Karpas-422 (cell line): ENCODE data around the gene RCOR1. TPM values are rescaled to one million over a fixed set of nuclear protein-coding genes. Genes with fewer than 3 reads are reported as not detected.
A peak's percentile ranks its signal among the peaks of the same experiment; 100 is the strongest.

Experiments used
- DNase-seq: peaks from one replicate; pipeline ENCODE4 v3.0.0-alpha.2; 2015
- H2AFZ ChIP-seq: fragments of 200-600 bp; sonication (generic); 2 replicates; pipeline ENCODE4 v1.6.1; 2014; ENCODE audit warnings: antibody characterized with exemption, low read length, mixed read lengths
- H3K27ac ChIP-seq: fragments of 200-600 bp; sonication (generic); 2 replicates; pipeline ENCODE4 v1.5.1; 2014; ENCODE audit warnings: mild to moderate bottlenecking, low read length, moderate library complexity
- H3K27me3 ChIP-seq: fragments of 200-600 bp; sonication (generic); 2 replicates; pipeline ENCODE4 v1.6.1; 2014; ENCODE audit warnings: low read length, mixed read lengths
- H3K36me3 ChIP-seq: fragments of 200-600 bp; sonication (generic); 2 replicates; pipeline ENCODE4 v1.6.1; 2014; ENCODE audit warnings: low read length, mixed read lengths; ENCODE audit not compliant: insufficient read depth
- H3K4me1 ChIP-seq: fragments of 200-600 bp; sonication (generic); 2 replicates; pipeline ENCODE4 v1.6.1; 2014; ENCODE audit warnings: mild to moderate bottlenecking, low read length, mixed read lengths
- H3K4me2 ChIP-seq: fragments of 200-600 bp; sonication (generic); 2 replicates; pipeline ENCODE4 v1.6.1; 2014; ENCODE audit warnings: low read length, low read depth, mild to moderate bottlenecking; ENCODE audit not compliant: poor library complexity, severe bottlenecking
- H3K4me3 ChIP-seq: fragments of 200-600 bp; sonication (generic); 2 replicates; pipeline ENCODE4 v1.5.1; 2014; ENCODE audit warnings: mild to moderate bottlenecking, antibody characterized with exemption, low read length, mixed read lengths
- H3K79me2 ChIP-seq: fragments of 200-600 bp; sonication (generic); 2 replicates; pipeline ENCODE4 v1.6.1; 2014; ENCODE audit warnings: mild to moderate bottlenecking, low read length, mixed read lengths
- H3K9ac ChIP-seq: fragments of 200-600 bp; sonication (generic); 2 replicates; pipeline ENCODE4 v1.6.0; 2014; ENCODE audit warnings: low read length
- H3K9me2 ChIP-seq: fragments of 200-600 bp; sonication (generic), shearing (Covaris generic); replicated peaks from 2 replicates; pipeline ENCODE4 v1.6.0; 2014; ENCODE audit warnings: mild to moderate bottlenecking, low read length, moderate library complexity; ENCODE audit not compliant: insufficient read depth
- H3K9me3 ChIP-seq: fragments of 300-700, 200-600 bp; sonication (generic); 2 replicates; pipeline ENCODE4 v1.6.1; 2014; ENCODE audit warnings: low read length, mixed read lengths
- H4K20me1 ChIP-seq: fragments of 200-600 bp; sonication (generic); 2 replicates; pipeline ENCODE4 v1.6.1; 2014; ENCODE audit warnings: mild to moderate bottlenecking, antibody characterized with exemption, low read length, low read depth; ENCODE audit not compliant: insufficient read depth
- total RNA-seq: library from RNA; depleted of rRNA; stranded (reverse); fragments of >200 nt; shearing (Covaris generic); gene quantifications from 2 replicates; pipeline ENCODE4 v1.2.3, GENCODE V29; 2014; ENCODE audit warnings: low replicate concordance

RCOR1 gene
- total RNA-seq, 1 experiment from 2014 or later, result 46.9 TPM

DNA sequence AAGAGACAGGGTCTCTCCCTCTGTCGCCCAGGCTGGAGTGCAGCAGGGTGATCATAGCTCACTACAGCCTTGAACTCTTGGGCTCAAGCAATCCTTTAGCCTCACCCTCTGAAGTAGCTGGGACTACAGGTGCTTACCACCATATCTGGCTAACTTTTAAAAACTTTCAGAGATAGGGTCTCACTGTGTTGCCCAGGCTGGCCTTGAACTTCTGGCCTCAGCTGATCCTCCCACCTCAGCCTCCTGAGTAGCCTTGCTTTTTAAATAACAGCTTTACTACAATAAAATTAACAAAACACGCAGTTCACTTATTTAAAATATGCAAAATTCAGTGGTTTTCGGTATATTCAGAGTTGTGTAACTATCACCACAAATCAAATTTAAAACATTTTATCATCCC is 79.0 kb downstream of the RCOR1 start:
- Histone ChIP-seq H3K79me2 (peaks cover 91% of the 10 kb centered on the region), H3K27ac (no peak overlapping the region), H3K36me3 (peaks cover 22% of the 10 kb centered on the region), H2AFZ (no peak overlapping the region), H3K4me1 (peaks cover 5% of the 10 kb centered on the region; the same call in 1 of the 2 replicates), H3K9me3 (peaks cover 16% of the 10 kb centered on the region), H3K27me3 (no peaks in the 10 kb centered on the region), H3K9me2 (no peaks in the 10 kb centered on the region), H3K9ac (no peak overlapping the region), H3K4me3 (no peak overlapping the region), H4K20me1 (no peaks in the 10 kb centered on the region), H3K4me2 (no peak overlapping the region)
- no peak for DNase-seq

DNA sequence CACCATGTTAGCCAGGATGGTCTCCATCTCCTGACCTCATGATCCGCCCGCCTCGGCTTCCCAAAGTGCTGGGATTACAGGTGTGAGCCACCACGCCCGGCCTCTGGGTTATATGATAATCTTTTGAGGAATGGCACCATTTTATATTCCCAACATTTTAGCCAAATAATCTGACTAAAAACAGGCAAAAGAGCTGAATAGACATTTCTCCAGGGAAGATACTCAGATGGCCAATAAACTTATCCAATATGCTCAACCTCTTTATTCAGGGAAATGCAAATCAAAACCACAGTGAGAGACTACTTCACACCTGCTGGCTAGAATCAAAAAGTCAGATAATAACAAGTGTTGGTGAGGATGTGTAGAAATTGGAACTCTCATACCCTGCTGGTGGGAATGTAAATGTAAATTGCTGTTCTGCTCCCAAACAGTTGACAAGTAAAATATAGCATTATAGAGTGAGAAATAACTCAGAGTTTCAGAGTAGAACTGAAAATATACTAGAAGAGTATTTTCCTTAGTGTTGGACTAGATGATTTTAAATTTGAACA is 80.0 kb downstream of the RCOR1 start:
- peaks cover 16% of the 10 kb centered on the region for H3K9me3 ChIP-seq

DNA sequence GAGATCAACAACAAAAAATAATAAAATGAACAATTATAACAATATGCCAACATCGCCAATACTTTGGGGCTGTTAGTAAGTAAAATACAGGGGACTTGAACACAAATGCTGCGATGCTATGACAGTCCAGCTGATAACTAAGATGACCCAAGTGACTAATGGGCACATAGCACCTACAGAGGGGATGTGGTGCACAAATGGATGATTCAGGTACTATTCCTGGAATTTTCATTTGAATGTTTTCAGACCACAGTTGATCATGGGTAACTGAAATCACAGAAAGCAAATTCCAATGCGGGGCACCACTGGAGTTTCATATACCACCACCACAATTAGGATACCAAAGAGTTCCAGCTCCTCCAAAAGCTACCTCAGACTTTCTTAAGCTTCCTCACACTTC is 82.9 kb downstream of the RCOR1 start:
- no peak overlapping the region for H3K4me3 ChIP-seq
- no peaks in the 10 kb centered on the region; the same call in 1 of the 2 replicates for H3K4me1 ChIP-seq
- H3K27me3 ChIP-seq, result no peaks in the 10 kb centered on the region
- no peak overlapping the region for H3K4me2 ChIP-seq
- no peak overlapping the region for H2AFZ ChIP-seq
- no peak overlapping the region for H3K27ac ChIP-seq
- no peaks in the 10 kb centered on the region for H3K9me2 ChIP-seq
- no peak for DNase-seq
- H4K20me1 ChIP-seq, result no peaks in the 10 kb centered on the region
- no peak overlapping the region for H3K9ac ChIP-seq
- peaks cover 22% of the 10 kb centered on the region for H3K36me3 ChIP-seq
- peaks cover 16% of the 10 kb centered on the region for H3K9me3 ChIP-seq
- peaks cover 77% of the 10 kb centered on the region for H3K79me2 ChIP-seq

More for the DNA sequence above, 80.0 kb downstream of the RCOR1 start:
- no peak overlapping the region for H3K9ac ChIP-seq
- DNase-seq, result no peak
- H3K9me2 ChIP-seq, result no peaks in the 10 kb centered on the region
- H3K4me1 ChIP-seq, result peaks cover 5% of the 10 kb centered on the region; the same call in 1 of the 2 replicates
- peaks cover 82% of the 10 kb centered on the region for H3K79me2 ChIP-seq
- no peaks in the 10 kb centered on the region for H4K20me1 ChIP-seq
- no peak overlapping the region for H3K4me2 ChIP-seq
- H3K27ac ChIP-seq, result no peak overlapping the region
- no peaks in the 10 kb centered on the region for H3K27me3 ChIP-seq
- no peak overlapping the region for H2AFZ ChIP-seq
- peaks cover 22% of the 10 kb centered on the region for H3K36me3 ChIP-seq
- H3K4me3 ChIP-seq, result no peak overlapping the region

DNA sequence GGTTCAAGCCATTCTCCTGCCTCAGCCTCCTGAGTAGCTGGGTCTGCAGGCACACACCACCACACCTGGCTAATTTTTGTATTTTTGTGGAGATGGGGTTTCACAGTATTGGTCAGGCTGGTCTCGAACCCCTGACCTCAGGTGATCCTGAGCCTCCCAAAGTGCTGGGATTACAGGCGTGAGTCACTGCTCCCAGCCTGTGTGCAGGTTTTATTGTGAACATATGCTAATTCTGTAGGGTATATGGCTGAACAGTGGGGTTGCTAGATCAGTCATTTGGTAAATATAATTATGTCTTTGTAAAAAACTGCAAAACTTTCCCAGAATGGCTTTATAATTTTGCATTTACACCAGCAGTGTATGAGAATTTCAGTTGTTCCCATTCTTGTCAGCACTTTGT is 85.9 kb downstream of the RCOR1 start:
- H4K20me1 ChIP-seq, result no peaks in the 10 kb centered on the region
- no peak overlapping the region for H3K27ac ChIP-seq
- H3K9me3 ChIP-seq, result peaks cover 8% of the 10 kb centered on the region; the same call in 1 of the 2 replicates
- no peak overlapping the region for H3K4me2 ChIP-seq
- H3K27me3 ChIP-seq, result no peaks in the 10 kb centered on the region
- no peak overlapping the region for H3K9ac ChIP-seq
- no peaks in the 10 kb centered on the region for H3K9me2 ChIP-seq
- DNase-seq, result no peak
- peaks cover 77% of the 10 kb centered on the region for H3K79me2 ChIP-seq
- no peak overlapping the region for H2AFZ ChIP-seq
- no peaks in the 10 kb centered on the region; the same call in 1 of the 2 replicates for H3K4me1 ChIP-seq
- H3K36me3 ChIP-seq, result peaks cover 7% of the 10 kb centered on the region; the same call in 1 of the 2 replicates
- no peak overlapping the region for H3K4me3 ChIP-seq

DNA sequence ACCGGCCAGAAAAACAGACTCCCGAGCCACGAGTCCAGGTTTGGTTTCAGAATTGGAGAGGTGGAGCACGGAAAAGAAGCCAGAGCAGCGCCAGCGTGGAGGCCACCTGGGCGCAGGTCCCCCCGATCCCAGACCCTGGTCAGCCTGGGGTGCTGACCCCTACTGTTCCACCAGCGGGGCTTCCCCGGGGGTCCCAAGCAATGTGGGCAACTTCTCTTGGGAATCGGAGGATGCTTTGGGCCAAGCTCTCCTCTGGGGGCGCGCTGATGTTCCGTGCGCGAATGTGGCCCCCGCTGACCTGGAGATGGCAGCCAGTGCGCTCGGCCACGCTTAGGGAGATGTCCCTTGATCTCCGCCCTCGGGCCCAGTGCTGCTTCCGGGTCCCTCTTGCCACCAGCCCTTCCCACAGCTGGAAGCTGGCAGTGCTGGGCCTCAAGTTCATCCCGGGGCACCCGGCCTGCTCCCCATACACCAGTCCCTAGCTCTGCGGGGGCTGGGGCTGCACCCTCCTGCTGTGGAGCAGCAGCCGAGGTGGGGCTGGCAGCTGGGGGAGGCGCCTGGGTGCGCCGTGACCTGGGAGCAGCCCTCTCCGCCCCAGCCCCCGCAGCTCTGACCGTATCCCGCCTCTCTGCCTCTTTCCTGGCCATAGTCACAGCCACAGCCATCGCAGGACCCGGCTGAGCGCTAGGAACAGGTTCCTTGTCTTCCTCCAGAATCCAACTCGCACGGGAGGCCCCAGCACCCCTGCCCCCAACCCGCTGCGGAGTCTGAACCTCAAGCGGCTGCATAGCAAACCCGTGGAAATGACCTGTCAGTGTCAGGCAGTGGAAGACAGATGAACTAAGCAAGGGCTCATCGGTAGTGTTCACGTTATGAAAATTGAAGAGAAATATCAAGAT is 91.2 kb downstream of the RCOR1 start:
- Histone ChIP-seq H3K9me3 (no peaks in the 10 kb centered on the region), H3K4me1 (peaks cover 46% of the 10 kb centered on the region), H3K36me3 (no peaks in the 10 kb centered on the region), H3K27me3 (no peaks in the 10 kb centered on the region), H3K9ac (no peak overlapping the region), H4K20me1 (no peaks in the 10 kb centered on the region), H3K27ac (no peak overlapping the region), H3K4me2 (no peak overlapping the region), H2AFZ (no peak overlapping the region), H3K4me3 (no peak overlapping the region), H3K9me2 (no peaks in the 10 kb centered on the region), H3K79me2 (peaks cover 97% of the 10 kb centered on the region)
- DNase-seq, result no peak

DNA sequence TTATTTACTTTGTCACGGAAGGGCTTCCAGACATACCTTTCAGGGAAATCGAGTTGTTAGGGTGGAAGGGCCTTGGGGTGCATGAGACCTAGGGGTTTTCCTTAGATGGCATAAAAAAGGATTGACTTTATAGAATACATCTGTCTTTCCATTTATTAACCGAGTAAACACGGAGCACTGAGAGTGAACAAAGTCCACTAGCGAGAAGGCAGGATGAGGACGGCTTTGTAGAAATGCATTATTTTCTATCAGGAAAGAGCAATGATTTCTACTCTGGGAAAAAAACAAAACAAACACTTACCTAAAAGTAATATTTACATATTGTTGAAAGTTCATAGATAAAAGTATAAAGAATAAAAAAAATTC is 91.8 kb downstream of the RCOR1 start:
- H3K36me3 ChIP-seq, result no peaks in the 10 kb centered on the region
- H3K79me2 ChIP-seq, result peaks cover 97% of the 10 kb centered on the region
- no peak overlapping the region for H3K9ac ChIP-seq
- H3K9me2 ChIP-seq, result no peaks in the 10 kb centered on the region
- H3K4me3 ChIP-seq, result no peak overlapping the region
- H2AFZ ChIP-seq, result no peak overlapping the region
- no peaks in the 10 kb centered on the region for H4K20me1 ChIP-seq
- peaks cover 52% of the 10 kb centered on the region for H3K4me1 ChIP-seq
- H3K27ac ChIP-seq, result no peak overlapping the region
- no peaks in the 10 kb centered on the region for H3K27me3 ChIP-seq
- H3K4me2 ChIP-seq, result no peak overlapping the region
- no peak for DNase-seq
- H3K9me3 ChIP-seq, result no peaks in the 10 kb centered on the region

DNA sequence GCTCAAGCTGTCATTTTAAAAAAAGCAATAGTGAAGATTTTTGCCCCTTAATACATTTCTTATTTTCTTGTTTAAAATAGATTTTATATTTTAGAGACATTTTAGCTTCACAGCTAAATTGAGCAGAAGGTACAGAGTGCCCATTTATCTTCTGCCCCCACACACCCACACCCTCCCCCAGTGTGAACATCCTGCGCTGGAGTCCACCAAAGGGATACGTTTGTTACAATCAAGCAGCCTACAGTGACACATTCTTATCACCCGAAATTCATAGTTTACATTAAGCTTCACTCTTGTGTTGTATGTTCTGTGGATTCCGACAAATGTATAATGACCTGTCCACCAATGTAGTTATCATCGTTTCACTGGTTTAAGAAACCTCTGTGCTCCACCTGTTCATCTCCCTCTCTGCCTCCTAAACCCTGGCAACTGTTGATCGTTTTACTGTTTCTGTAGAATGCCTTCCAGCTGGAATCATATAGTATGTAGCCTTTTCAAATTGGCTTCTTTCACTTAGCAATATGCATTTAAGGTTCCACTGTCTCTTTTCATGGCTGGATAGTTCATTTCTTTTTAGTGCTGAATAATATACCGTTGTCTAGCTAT is 93.8 kb downstream of the RCOR1 start:
- Histone ChIP-seq H3K4me1 (peaks cover 65% of the 10 kb centered on the region), H3K27me3 (no peaks in the 10 kb centered on the region), H3K79me2 (peaks cover 97% of the 10 kb centered on the region), H3K4me2 (no peak overlapping the region), H2AFZ (no peak overlapping the region), H3K9me2 (no peaks in the 10 kb centered on the region), H3K9ac (no peak overlapping the region), H3K9me3 (no peaks in the 10 kb centered on the region), H3K27ac (no peak overlapping the region), H3K4me3 (no peak overlapping the region), H4K20me1 (no peaks in the 10 kb centered on the region), H3K36me3 (no peaks in the 10 kb centered on the region)
- DNase-seq, result no peak

DNA sequence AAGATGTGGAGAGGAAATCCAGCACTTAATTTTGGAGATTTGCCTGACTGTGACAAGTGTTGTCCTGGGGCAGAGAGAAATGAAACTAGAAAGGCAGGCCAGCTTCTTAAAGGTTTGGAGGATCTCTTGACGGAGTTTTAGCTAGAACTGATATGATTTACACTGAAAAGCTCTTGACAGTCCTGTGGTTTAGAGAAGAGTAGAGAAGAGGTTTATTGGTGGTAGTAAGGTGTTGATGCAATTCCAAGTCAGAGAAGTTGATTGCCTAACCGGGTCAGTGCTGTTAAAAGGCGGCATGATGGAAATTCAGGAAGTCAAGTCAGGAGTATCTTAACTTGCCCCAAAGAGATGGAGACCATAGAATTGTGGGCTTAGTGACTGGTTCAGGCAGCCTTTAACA is 95.8 kb downstream of the RCOR1 start:
- Histone ChIP-seq H3K9me3 (no peaks in the 10 kb centered on the region), H3K9me2 (no peaks in the 10 kb centered on the region), H3K4me2 (peak overlapping the region; percentile 14), H3K27ac (peak overlapping the region; percentile 45), H3K9ac (no peak overlapping the region), H2AFZ (no peak overlapping the region), H3K4me1 (peaks cover 85% of the 10 kb centered on the region), H3K79me2 (peaks cover 96% of the 10 kb centered on the region), H4K20me1 (no peaks in the 10 kb centered on the region), H3K27me3 (no peaks in the 10 kb centered on the region), H3K36me3 (no peaks in the 10 kb centered on the region), H3K4me3 (no peak overlapping the region)
- peak; percentile 59 for DNase-seq
